DOHH2 (cell line): ENCODE results near the gene TSKS.

Source experiments
- H3F3A ChIP-seq: fragments of 200-600 bp; sonication (generic), shearing (Covaris generic); 2 replicates; pipeline ENCODE4 v1.6.0; 2016; ENCODE audit warnings: antibody characterized with exemption, mild to moderate bottlenecking; ENCODE audit not compliant: control insufficient read depth, insufficient read depth
- H3K27ac ChIP-seq: fragments of 200-600 bp; sonication (generic); 2 replicates; pipeline ENCODE4 v1.5.1; 2014; ENCODE audit warnings: low read depth, mild to moderate bottlenecking, low read length, moderate library complexity
- H3K27me3 ChIP-seq: fragments of 200-600 bp; sonication (generic); 2 replicates; pipeline ENCODE4 v1.6.1; 2014; ENCODE audit warnings: mild to moderate bottlenecking, low read length, mixed read lengths; ENCODE audit not compliant: control insufficient read depth
- H3K36me3 ChIP-seq: fragments of 200-600 bp; sonication (generic); 2 replicates; pipeline ENCODE4 v1.6.1; 2014; ENCODE audit warnings: mild to moderate bottlenecking, low read length, moderate library complexity, mixed read lengths; ENCODE audit not compliant: control insufficient read depth
- H3K4me1 ChIP-seq: fragments of 200-600 bp; sonication (generic); 2 replicates; pipeline ENCODE4 v1.6.1; 2014; ENCODE audit warnings: mild to moderate bottlenecking, low read length, mixed read lengths; ENCODE audit not compliant: control insufficient read depth
- H3K4me2 ChIP-seq: fragments of 200-600 bp; sonication (generic); 2 replicates; pipeline ENCODE4 v1.6.0; 2014; ENCODE audit warnings: mild to moderate bottlenecking, low read length, moderate library complexity
- H3K4me3 ChIP-seq: fragments of 200-600 bp; sonication (generic); 2 replicates; pipeline ENCODE4 v1.5.1; 2014; ENCODE audit warnings: mild to moderate bottlenecking, low read length, mixed read lengths
- H3K79me2 ChIP-seq: fragments of 200-600 bp; sonication (generic); 2 replicates; pipeline ENCODE4 v1.6.1; 2014; ENCODE audit warnings: mild to moderate bottlenecking, low read length, mixed read lengths; ENCODE audit not compliant: control insufficient read depth
- H3K9me2 ChIP-seq: fragments of 200-600 bp; sonication (generic); replicated peaks from 2 replicates; pipeline ENCODE4 v1.6.1; 2014; ENCODE audit warnings: mild to moderate bottlenecking, low read length, mixed read lengths; ENCODE audit not compliant: control insufficient read depth
- H3K9me3 ChIP-seq: fragments of 200-600 bp; sonication (generic); 2 replicates; pipeline ENCODE4 v1.6.1; 2014; ENCODE audit warnings: antibody characterized with exemption, low read length, mixed read lengths; ENCODE audit not compliant: control insufficient read depth, insufficient read depth
- H4K20me1 ChIP-seq: fragments of 200-600 bp; sonication (generic); 2 replicates; pipeline ENCODE4 v1.6.0; 2014; ENCODE audit warnings: low read depth, mild to moderate bottlenecking, antibody characterized with exemption, low read length, moderate library complexity; ENCODE audit not compliant: control insufficient read depth, insufficient read depth
- CTCF ChIP-seq: fragments of 200-600 bp; sonication (generic); IDR thresholded peaks from one replicate; pipeline ENCODE4 v1.5.1; 2014; ENCODE audit warnings: antibody characterized with exemption, mild to moderate bottlenecking, low read depth, low read length; ENCODE audit not compliant: poor library complexity, severe bottlenecking
- EZH2phosphoT487 ChIP-seq: fragments of 200-600 bp; sonication (generic); IDR thresholded peaks from 2 replicates; pipeline ENCODE4 v1.6.1; 2017; ENCODE audit warnings: borderline replicate concordance, mild to moderate bottlenecking, antibody characterized with exemption, low read length, moderate library complexity, mixed read lengths

TSKS gene

GRCh38 chr19:49776371-49776764 lies 13.3 kb upstream of the TSKS start:
- Histone ChIP-seq H3K27ac (no peak overlapping the region), H3K4me2 (no peak overlapping the region), H3K9me3 (no peaks in the 10 kb centered on the region), H3K36me3 (no peaks in the 10 kb centered on the region), H3K27me3 (no peaks in the 10 kb centered on the region), H3F3A (peaks cover 7% of the 10 kb centered on the region), H3K9me2 (no peaks in the 10 kb centered on the region), H3K79me2 (peaks cover 38% of the 10 kb centered on the region), H3K4me1 (peaks cover 27% of the 10 kb centered on the region), H4K20me1 (no peaks in the 10 kb centered on the region), H3K4me3 (no peak overlapping the region)
- TF ChIP-seq CTCF (no peak), EZH2phosphoT487 (no peak)

- H3K4me3 ChIP-seq: no peak overlapping the region
- TF ChIP-seq CTCF (no peak), EZH2phosphoT487 (no peak)
- H3K4me2 ChIP-seq: no peak overlapping the region
- H3K79me2 ChIP-seq: peaks cover 37% of the 10 kb centered on the region
- H3K9me3 ChIP-seq: no peaks in the 10 kb centered on the region
- H3F3A ChIP-seq: peaks cover 7% of the 10 kb centered on the region
- H3K4me1 ChIP-seq: peaks cover 24% of the 10 kb centered on the region
- no peaks in the 10 kb centered on the region for H3K36me3 ChIP-seq
- H4K20me1 ChIP-seq: no peaks in the 10 kb centered on the region
- no peak overlapping the region for H3K27ac ChIP-seq
- H3K9me2 ChIP-seq: no peaks in the 10 kb centered on the region
- H3K27me3 ChIP-seq: no peaks in the 10 kb centered on the region
Measured at GRCh38 chr19:49775742-49776370, 12.8 kb upstream of the TSKS start.

- no peaks in the 10 kb centered on the region for H3K36me3 ChIP-seq
- H3K9me3 ChIP-seq: no peaks in the 10 kb centered on the region
- H4K20me1 ChIP-seq: no peaks in the 10 kb centered on the region
- TF ChIP-seq CTCF (no peak), EZH2phosphoT487 (no peak)
- H3K4me1 ChIP-seq: peaks cover 15% of the 10 kb centered on the region
- H3K4me2 ChIP-seq: no peak overlapping the region
- peaks cover 40% of the 10 kb centered on the region for H3K79me2 ChIP-seq
- H3F3A ChIP-seq: peaks cover 7% of the 10 kb centered on the region
- H3K4me3 ChIP-seq: no peak overlapping the region
- no peaks in the 10 kb centered on the region for H3K27me3 ChIP-seq
- H3K9me2 ChIP-seq: no peaks in the 10 kb centered on the region
- H3K27ac ChIP-seq: no peak overlapping the region
Measured at GRCh38 chr19:49774969-49775368, 11.9 kb upstream of the TSKS start.
